Stimulated activated memory B cell treated with anti-CD40 and anti-IgM and Interleukin-4, amounts not matched to agents 10 μg/mL and 1 μg/mL and 100 μg/mL, for 72 hours (primary cell): ENCODE data around the gene EPS8L2.

ENCODE experiments used
- ATAC-seq: fragments of 150-1000 bp; cut with Tn5 transposase; 2 replicates; pipeline ENCODE4 v1.10.0; 2021
- H3K27ac Mint-ChIP-seq: one replicate; pipeline ENCODE4 v1.8.0; 2022; ENCODE audit warnings: mild to moderate bottlenecking, mixed read lengths
- H3K27me3 Mint-ChIP-seq: one replicate; pipeline ENCODE4 v1.8.0; 2022; ENCODE audit warnings: mixed read lengths
- H3K36me3 Mint-ChIP-seq: one replicate; pipeline ENCODE4 v1.8.0; 2022; ENCODE audit warnings: mixed read lengths
- H3K4me1 Mint-ChIP-seq: one replicate; pipeline ENCODE4 v1.8.0; 2022; ENCODE audit warnings: mixed read lengths
- H3K4me3 Mint-ChIP-seq: one replicate; pipeline ENCODE4 v1.8.0; 2022; ENCODE audit warnings: mild to moderate bottlenecking, moderate library complexity, mixed read lengths
- H3K9me3 Mint-ChIP-seq: one replicate; pipeline ENCODE4 v1.8.0; 2022; ENCODE audit warnings: mixed read lengths

EPS8L2 gene

GRCh38 chr11:765802-766091, 59.7 kb downstream of the EPS8L2 start:
- Mint-ChIP-seq H3K9me3 (no peaks in the 10 kb centered on the region), H3K4me1 (no peaks in the 10 kb centered on the region), H3K27ac (no peak overlapping the region), H3K36me3 (peaks cover 33% of the 10 kb centered on the region), H3K27me3 (no peaks in the 10 kb centered on the region), H3K4me3 (no peak overlapping the region)
- no peak for ATAC-seq

GRCh38 chr11:766106-766935, 60.3 kb downstream of the EPS8L2 start:
- no peaks in the 10 kb centered on the region for H3K9me3 Mint-ChIP-seq
- ATAC-seq, result no peak
- H3K4me1 Mint-ChIP-seq, result no peaks in the 10 kb centered on the region
- H3K4me3 Mint-ChIP-seq, result no peak overlapping the region
- peaks cover 36% of the 10 kb centered on the region for H3K36me3 Mint-ChIP-seq
- no peak overlapping the region for H3K27ac Mint-ChIP-seq
- H3K27me3 Mint-ChIP-seq, result no peaks in the 10 kb centered on the region

- H3K4me3 Mint-ChIP-seq, result no peak overlapping the region
- no peaks in the 10 kb centered on the region for H3K9me3 Mint-ChIP-seq
- no peak overlapping the region for H3K27ac Mint-ChIP-seq
- H3K36me3 Mint-ChIP-seq, result peaks cover 31% of the 10 kb centered on the region
- ATAC-seq, result no peak
- H3K4me1 Mint-ChIP-seq, result no peaks in the 10 kb centered on the region
- no peaks in the 10 kb centered on the region for H3K27me3 Mint-ChIP-seq
Observed at GRCh38 chr11:766936-767210, 60.8 kb downstream of the EPS8L2 start.

GRCh38 chr11:767238-767637, 61.2 kb downstream of the EPS8L2 start:
- Mint-ChIP-seq H3K4me3 (no peak overlapping the region), H3K36me3 (peaks cover 27% of the 10 kb centered on the region), H3K27me3 (no peaks in the 10 kb centered on the region)

GRCh38 chr11:769887-770641, 64.0 kb downstream of the EPS8L2 start:
- Mint-ChIP-seq H3K9me3 (no peaks in the 10 kb centered on the region), H3K36me3 (peaks cover 23% of the 10 kb centered on the region), H3K27ac (no peak overlapping the region), H3K27me3 (no peaks in the 10 kb centered on the region), H3K4me1 (peaks cover 17% of the 10 kb centered on the region), H3K4me3 (no peak overlapping the region)
- ATAC-seq, result no peak

More at GRCh38 chr11:767238-767637, 61.2 kb downstream of the EPS8L2 start:
- no peak overlapping the region for H3K27ac Mint-ChIP-seq
- no peaks in the 10 kb centered on the region for H3K4me1 Mint-ChIP-seq
- no peaks in the 10 kb centered on the region for H3K9me3 Mint-ChIP-seq
- ATAC-seq, result no peak

GRCh38 chr11:770642-771616, 64.9 kb downstream of the EPS8L2 start:
- no peak overlapping the region for H3K4me3 Mint-ChIP-seq
- no peak for ATAC-seq
- H3K9me3 Mint-ChIP-seq, result no peaks in the 10 kb centered on the region
- H3K27me3 Mint-ChIP-seq, result no peaks in the 10 kb centered on the region
- peaks cover 23% of the 10 kb centered on the region for H3K36me3 Mint-ChIP-seq
- H3K4me1 Mint-ChIP-seq, result peaks cover 26% of the 10 kb centered on the region
- no peak overlapping the region for H3K27ac Mint-ChIP-seq

- Mint-ChIP-seq H3K36me3 (peaks cover 23% of the 10 kb centered on the region), H3K4me1 (peaks cover 34% of the 10 kb centered on the region), H3K27ac (no peak overlapping the region), H3K9me3 (no peaks in the 10 kb centered on the region), H3K27me3 (no peaks in the 10 kb centered on the region), H3K4me3 (no peak overlapping the region)
- ATAC-seq, result no peak
Observed at GRCh38 chr11:771617-772204, 65.7 kb downstream of the EPS8L2 start.

- no peak for ATAC-seq
- Mint-ChIP-seq H3K4me3 (no peak overlapping the region), H3K4me1 (peaks cover 35% of the 10 kb centered on the region), H3K9me3 (no peaks in the 10 kb centered on the region), H3K27me3 (no peaks in the 10 kb centered on the region), H3K27ac (no peak overlapping the region), H3K36me3 (peaks cover 23% of the 10 kb centered on the region)
Observed at GRCh38 chr11:772429-773390, 66.7 kb downstream of the EPS8L2 start.

- Mint-ChIP-seq H3K4me1 (peaks cover 35% of the 10 kb centered on the region), H3K4me3 (no peak overlapping the region), H3K9me3 (no peaks in the 10 kb centered on the region), H3K27ac (no peak overlapping the region), H3K27me3 (no peaks in the 10 kb centered on the region), H3K36me3 (peaks cover 23% of the 10 kb centered on the region)
- ATAC-seq, result no peak
Observed at GRCh38 chr11:773425-773824, 67.4 kb downstream of the EPS8L2 start.

GRCh38 chr11:773830-774229, 67.8 kb downstream of the EPS8L2 start:
- H3K9me3 Mint-ChIP-seq, result no peaks in the 10 kb centered on the region
- H3K4me1 Mint-ChIP-seq, result peaks cover 38% of the 10 kb centered on the region
- no peaks in the 10 kb centered on the region for H3K27me3 Mint-ChIP-seq
- no peak overlapping the region for H3K4me3 Mint-ChIP-seq
- H3K27ac Mint-ChIP-seq, result no peak overlapping the region
- no peak for ATAC-seq
- H3K36me3 Mint-ChIP-seq, result peaks cover 23% of the 10 kb centered on the region

- H3K4me3 Mint-ChIP-seq, result peak overlapping the region; percentile 26
- peaks cover 17% of the 10 kb centered on the region for H3K36me3 Mint-ChIP-seq
- no peaks in the 10 kb centered on the region for H3K27me3 Mint-ChIP-seq
- H3K4me1 Mint-ChIP-seq, result peaks cover 49% of the 10 kb centered on the region
- no peaks in the 10 kb centered on the region for H3K9me3 Mint-ChIP-seq
- peak overlapping the region; percentile 84 for H3K27ac Mint-ChIP-seq
- no peak for ATAC-seq
Observed at GRCh38 chr11:774873-775592, 69.0 kb downstream of the EPS8L2 start.

GRCh38 chr11:776263-776560, 70.2 kb downstream of the EPS8L2 start:
- Mint-ChIP-seq H3K9me3 (no peaks in the 10 kb centered on the region), H3K36me3 (peaks cover 7% of the 10 kb centered on the region), H3K27ac (peak overlapping the region; percentile 84), H3K4me3 (peak overlapping the region; percentile 86), H3K27me3 (no peaks in the 10 kb centered on the region), H3K4me1 (peaks cover 49% of the 10 kb centered on the region)
- no peak for ATAC-seq

- peak overlapping the region; percentile 84 for H3K27ac Mint-ChIP-seq
Observed at GRCh38 chr11:776561-777287, 70.7 kb downstream of the EPS8L2 start.

More at GRCh38 chr11:776561-777287, 70.7 kb downstream of the EPS8L2 start:
- Mint-ChIP-seq H3K27me3 (no peaks in the 10 kb centered on the region), H3K9me3 (no peaks in the 10 kb centered on the region), H3K4me3 (peak overlapping the region; percentile 86), H3K36me3 (peaks cover 7% of the 10 kb centered on the region), H3K4me1 (peaks cover 49% of the 10 kb centered on the region)
- peak; percentile 62 for ATAC-seq
